Activated T-cell treated with anti-CD3 and anti-CD28 coated beads for 4 hours (primary cell): ENCODE results near the gene SRSF12.
"Not testable (repeated sequence)": the region's sequence is repeated elsewhere in the genome, so short reads cannot be mapped to it uniquely, and the experiment has no call there.

Experiments
- DNase-seq: peaks from one replicate; pipeline ENCODE4 v3.0.0-alpha.2; 2020

Gene SRSF12

DNA sequence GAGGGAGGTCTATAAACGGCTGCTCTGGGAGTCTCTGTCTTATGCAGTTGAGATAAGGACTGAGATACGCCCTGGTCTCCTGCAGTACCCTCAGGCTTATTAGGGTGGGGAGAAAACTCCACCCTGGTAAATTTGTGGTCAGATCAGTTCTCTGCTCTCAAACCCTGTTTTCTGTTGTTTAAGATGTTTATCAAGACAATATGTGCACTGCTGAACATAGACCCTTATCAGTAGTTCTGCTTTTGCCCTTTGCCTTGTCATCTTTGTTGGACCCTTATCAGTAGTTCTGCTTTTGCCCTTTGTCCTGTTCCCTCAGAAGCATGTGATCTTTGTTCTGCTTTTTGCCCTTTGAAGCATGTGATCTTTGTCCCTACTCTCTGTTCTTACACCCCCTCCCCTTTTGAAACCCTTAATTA lies 10.4 kb upstream of the SRSF12 start:
- not testable (repeated sequence) for DNase-seq

DNA sequence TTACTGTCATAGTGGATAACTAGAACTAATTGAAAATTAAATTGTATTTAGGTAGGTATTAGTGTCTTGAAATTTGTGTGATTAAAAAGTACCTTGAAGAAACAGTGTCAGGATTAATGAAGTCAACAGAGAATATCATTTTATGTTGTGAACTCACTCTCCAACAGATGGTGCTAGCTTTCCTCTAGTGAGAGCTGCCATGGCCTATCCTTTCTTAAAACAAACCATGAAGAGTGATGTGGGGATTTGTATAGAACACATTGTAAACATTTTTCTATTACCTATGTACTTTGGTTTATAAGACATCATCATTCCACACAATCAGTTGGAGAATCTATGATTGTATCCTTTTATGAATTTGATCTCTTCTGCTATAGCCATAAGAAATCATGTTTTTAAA lies 4.8 kb upstream of the SRSF12 start:
- DNase-seq: no peak

DNA sequence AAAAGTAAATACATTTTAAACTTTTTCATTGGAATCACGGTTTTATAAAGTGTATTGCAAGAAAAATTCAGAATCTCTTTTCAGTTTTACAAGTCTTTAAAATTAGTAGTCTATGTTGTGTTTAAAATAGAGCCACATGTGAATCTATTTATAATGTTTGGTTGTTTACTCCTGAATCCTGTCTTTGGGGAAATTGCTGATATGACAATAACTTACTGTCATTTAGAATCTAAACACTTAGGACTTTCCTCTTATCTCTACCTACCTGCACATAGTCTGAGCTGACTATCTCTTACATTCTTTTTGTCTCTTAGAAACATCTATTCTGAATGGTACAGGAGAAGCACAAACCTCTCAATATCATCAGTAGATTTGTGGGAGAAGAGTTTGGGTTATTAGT lies 4.1 kb upstream of the SRSF12 start:
- DNase-seq: no peak

DNA sequence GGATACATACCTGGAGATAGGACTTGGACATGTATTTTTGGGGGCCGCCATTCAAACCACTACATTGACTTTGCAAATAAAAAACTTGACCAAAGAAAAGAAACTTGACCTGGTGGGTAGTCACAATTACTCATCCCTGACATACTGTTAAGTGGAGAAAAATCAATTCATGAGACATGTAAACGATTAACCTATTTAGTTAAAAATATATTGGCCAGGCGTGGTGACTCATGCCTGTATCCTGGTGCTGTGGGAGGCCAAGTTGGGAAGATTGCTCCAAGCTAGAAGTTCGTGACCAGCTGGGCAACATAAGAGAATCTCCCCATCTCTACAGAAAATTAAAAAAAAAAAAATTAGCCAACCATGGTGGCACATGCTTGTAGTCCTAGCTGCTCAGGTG lies 2.5 kb upstream of the SRSF12 start:
- no peak for DNase-seq

DNA sequence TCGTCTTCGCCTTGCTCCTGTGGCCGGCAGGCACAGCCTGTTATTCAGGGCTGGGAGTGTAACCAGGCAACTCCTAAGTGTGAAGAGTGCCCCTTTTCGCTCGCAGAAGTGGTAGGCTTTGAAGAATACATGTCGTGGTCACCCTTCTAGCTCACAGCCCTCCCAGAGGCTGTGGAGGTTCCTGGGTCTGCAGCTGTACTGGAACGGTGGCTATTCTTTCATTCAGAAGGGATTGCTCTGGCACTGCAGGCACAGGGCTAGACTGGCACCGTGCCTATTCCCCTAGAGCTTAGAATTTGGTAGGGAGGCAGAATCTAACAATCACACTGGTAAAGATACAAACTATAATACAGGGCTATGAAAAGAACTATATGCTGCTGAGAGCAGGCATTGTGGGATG lies 1.1 kb upstream of the SRSF12 start:
- no peak for DNase-seq

DNA sequence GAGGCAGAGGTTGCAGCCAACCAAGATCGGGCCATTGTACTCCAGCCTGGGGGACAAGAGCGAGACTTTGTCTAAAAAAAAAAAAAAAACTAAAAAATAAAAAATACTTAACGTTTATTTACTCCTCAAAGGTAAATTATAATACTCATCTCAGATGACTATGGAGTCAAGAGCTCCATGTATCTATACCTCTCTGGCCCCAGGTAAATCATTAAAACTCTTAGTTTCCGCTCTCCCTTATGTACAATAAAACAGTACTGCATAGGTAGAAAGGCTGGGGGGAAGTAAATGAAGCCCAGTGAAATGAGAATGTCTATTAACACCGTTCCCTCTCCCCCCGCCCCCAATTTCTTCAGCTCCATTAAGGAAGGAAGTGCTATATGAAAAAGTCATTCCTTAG lies 1.2 kb downstream of the SRSF12 start:
- DNase-seq: no peak

DNA sequence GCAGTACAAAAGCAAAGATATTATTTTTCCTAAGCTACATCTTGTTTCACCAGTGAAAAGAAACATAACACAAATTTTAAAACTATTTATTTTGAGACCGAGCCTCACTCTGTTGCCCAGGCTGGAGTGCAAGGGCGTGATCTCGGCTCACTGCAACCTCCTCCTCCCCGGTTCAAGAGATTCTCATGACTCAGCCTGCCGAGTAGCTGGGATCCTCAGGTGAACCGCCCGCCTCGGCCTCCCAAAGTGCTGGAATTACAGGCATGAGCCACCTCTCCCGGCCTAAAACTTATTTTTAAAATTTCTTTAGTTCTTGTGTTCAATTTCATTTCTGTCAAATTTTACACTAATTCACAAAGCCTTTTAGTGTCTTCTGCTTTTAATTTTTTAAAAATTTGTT lies 5.9 kb downstream of the SRSF12 start:
- no peak for DNase-seq

DNA sequence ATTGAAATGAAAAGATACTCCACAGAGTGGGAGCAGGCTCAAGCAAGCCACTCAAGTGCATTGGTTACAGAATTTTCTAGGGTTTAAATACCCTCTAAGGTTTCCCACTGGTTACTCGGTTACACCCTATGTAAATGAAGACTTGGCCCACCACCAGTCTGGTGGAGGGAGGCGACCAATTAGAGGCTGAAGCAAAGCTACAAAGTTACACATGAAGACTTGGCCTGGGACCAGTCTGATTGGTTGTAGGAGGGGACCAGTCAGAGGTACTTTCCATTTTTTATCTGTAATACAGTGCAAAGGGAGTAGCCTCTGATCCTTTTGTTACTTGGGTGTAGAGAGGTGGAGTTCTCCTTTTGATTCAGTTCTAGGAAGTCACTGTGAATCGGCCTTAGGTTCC lies 7.6 kb downstream of the SRSF12 start:
- DNase-seq: no peak

DNA sequence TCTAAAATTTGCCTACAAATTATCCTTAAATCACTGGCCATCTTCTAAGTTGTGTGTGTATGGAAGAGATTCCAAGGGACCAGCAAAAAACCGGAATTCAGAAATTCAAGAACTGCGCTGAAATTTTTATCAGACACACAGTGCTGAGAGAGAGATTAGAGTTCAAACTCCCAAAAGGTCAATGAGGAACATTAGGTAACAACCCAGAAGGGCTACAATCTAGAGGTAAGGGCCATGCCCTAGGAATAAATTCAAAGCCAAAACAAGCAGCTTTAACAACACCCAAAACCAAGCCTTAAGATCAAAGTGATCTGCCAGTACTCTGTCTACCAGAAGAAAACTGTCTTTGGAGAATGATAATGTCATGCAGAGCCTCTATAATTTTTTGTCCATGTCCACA lies 17.8 kb downstream of the SRSF12 start:
- no peak for DNase-seq

DNA sequence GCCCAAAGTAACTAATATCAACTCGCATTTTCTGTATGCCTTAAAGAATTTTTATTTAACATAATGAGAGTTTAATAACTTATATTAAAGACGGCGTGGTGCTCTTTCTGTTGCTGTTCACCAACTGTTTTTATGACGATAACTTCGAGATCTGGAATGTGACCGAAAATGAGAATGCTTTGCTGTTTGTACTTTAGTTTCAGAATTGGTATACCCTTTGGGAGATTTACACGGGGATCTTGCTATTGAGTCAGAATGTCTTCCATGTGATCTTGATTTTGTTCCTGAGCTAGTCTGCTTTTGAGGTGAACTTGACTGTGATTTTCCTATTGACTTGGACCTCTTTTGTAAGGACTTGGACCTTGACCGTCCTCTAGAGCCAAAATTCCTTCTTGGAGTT lies 19.4 kb downstream of the SRSF12 start:
- DNase-seq: no peak

DNA sequence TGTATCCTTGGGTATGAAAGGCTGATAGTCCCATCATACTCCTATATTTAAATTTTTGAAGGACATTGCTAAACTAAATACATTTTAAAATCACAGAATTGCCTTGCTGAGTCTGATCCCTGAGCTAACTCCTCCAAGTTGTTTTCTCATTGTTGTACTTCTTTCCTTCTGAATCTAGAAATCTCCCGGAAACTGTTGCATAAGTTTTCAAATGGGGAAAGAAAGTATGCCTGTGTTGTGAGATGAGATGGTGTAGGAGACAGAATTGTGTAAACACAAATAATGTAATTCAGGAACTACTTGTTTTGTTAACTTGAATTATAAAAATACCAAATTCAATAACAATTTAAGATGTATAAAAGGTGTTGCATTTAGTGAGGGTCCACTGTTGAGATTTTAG lies 30.0 kb downstream of the SRSF12 start:
- no peak for DNase-seq

DNA sequence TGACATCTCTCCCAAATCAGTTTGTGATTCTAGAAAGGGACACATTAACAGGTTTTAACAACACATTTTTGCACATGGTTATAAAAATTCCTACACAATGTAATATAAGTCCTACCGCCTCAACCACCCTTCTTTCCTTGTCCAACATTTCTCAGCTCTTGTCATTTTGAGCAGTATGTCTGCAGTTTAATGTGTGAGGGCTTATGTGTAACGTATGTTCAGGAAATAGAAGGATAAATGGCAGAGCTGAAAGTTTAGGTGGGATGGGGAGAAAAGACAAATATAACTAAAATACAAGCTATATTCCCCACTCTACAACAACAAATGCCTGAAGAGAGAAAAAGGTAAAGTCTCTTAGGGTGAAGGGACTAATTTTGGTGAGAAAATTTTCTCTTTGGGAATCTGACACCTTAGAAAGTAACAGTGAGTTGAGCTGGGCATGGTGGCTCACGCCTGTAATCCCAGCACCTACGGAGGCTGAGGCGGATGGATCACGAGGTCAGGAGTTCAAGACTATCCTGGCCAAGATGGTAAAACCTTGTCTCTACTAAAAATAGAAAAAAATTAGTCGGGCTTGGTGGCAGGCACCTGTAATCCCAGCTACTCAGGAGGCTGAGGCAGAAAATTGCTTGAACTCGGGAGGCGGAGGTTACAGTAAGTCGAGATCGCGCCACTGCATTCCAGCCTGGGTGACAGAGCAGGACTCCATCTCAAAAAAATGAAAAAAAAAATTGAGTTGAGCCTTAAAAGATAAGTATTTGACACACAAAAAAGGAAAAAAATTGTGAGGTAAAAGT lies 32.3 kb downstream of the SRSF12 start:
- no peak for DNase-seq

DNA sequence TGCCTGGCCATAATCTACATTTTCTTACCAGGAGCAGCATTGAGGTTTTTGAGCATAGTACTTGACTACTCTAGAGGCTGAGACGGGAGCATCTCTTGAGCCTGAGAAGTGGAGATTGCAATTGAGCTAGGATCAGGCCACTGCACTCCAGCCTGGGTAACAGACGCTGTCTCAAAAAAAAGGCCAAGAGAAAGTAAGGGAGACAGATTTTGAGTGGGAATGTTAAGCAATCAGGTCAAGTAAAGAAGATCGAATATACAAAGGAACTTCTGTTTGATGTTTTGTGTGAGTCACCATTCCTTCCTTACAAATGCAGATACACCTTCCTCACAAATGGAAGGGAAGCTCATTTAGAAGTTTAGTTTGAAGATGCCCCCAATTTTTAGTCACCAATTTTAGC lies 32.9 kb downstream of the SRSF12 start:
- no peak for DNase-seq

DNA sequence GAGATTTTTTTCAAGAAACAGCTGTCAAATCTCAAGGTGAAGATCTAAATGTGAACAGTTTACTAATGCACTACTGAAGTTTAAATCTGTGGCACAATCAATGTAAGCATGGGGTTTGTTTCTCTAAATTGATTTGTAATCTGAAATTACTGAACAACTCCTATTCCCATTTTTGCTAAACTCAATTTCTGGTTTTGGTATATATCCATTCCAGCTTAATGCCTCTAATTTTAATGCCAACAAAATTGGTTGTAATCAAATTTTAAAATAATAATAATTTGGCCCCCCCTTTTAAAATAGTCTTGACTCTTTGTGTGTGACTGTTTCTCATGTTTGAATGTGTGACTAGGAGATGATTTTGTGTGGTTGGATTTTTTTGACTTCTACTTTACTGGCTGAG lies 33.3 kb downstream of the SRSF12 start:
- DNase-seq: no peak

DNA sequence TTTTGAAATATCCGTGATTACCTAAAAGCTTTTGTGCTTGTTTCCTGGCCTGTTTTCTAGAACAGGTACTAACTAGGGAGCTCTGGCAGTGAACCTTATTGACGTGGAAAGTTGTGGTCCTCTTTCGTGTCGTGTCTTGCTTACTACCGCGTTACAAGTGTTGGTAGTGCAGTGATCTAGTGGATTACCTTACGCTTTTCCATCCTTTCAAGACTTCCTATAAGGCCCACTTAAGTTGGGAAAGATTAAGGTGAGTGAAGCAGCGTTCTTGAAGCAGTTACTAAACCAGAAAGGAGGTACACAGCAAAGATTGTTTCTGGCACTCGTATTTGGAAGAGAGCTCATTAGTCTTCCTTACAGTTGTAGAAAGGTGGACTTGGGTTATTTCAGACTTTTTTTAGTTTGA lies 35.4 kb downstream of the SRSF12 start:
- no peak for DNase-seq

DNA sequence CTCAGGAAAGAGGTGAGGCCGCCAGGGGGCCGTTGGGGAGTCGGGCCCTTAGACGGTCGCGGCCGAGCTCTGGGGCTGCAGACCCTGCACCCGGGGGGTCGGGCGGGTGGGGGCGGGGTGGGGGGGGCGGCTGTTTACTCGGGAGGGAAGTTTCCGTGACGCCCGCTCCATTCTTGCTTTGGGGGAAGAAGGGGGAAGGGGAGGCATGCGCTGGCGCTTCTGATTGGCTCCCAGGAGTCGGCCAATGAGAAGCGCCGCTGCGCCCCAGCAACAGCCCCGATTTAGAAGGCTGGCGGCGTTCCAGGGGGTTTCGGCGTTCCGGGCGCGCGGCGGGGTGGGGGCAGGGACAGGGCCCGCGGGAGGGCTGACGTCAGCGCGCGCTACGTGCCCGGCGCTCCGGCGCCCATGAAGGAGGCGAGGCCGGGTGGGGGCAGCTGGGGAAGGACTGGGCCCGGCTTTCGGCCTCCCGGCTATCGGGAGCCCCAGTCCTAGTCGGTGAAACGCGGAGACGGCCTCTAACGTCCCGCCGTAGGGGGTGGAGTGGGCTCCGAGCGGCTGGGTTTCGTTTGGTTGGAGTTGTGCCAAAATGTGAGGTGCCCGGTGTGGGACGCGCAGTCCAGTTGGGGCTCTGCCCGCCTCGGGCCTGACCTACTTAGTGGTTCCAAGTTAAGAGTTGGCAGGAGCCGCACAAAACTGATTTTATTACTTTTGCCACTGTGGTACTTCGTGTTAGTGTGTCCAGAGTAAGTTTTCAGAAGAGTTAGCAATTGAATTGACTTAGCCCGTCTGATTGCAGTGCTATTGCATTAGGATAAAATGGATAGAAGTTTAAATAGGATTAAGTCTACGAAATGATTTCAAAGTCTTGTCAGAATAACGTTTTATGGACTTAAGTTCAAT lies 36.2 kb downstream of the SRSF12 start:
- DNase-seq: peak; percentile 98

DNA sequence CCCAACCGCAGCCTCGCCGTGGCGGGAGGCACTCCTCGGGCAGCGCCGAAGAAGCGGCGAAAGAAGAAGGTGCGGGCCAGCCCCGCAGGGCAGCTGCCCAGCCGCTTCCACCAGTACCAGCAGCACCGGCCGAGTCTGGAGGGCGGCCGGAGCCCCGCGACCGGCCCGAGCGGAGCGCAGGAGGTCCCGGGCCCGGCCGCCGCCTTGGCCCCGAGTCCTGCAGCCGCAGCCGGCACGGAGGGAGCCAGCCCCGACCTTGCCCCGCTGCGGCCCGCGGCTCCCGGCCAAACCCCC lies 36.8 kb downstream of the SRSF12 start:
- DNase-seq: no peak

DNA sequence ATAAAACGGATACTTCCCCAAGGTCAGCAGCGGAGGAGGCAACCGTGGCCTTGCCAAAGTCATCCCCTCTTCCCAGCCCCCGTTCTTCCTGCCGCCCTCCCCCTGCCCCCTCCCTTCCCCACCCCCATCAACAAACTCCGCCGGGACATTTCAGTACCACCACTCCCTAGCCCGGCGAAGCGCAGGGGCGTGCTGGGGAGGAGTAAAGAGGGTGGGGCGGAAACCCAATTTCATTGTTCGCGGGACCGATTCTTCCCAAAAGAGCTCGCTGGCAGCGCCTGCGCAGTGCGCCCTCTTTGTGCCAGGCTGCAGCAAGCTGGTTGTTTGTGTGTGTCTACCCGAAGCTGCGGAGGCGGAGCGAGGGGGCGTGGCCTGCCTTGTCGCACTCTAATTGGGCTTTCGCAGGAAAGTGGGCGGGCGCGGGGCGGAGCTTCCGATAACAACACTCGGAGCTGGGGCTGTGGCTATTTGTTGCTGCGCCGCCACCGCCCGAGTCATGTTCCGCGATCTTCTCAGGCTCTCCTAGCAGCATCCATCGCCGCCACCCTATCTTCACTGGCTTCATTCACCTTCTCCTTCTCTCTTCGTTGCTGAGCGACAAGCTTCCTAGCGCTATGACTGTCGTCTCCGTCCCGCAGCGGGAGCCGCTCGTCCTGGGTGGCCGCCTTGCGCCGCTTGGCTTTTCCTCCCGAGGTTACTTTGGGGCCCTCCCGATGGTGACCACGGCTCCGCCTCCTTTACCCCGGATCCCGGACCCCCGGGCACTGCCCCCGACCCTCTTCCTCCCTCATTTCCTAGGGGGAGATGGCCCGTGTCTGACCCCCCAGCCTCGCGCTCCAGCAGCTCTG lies 37.4 kb downstream of the SRSF12 start, which contains the start of gene PNRC1:
Gene PNRC1 (plus strand): TSS at position 471 of the 848 bp plus-strand sequence. CDS start 144 bp downstream, at position 615.
- DNase-seq: peak; percentile 100

DNA sequence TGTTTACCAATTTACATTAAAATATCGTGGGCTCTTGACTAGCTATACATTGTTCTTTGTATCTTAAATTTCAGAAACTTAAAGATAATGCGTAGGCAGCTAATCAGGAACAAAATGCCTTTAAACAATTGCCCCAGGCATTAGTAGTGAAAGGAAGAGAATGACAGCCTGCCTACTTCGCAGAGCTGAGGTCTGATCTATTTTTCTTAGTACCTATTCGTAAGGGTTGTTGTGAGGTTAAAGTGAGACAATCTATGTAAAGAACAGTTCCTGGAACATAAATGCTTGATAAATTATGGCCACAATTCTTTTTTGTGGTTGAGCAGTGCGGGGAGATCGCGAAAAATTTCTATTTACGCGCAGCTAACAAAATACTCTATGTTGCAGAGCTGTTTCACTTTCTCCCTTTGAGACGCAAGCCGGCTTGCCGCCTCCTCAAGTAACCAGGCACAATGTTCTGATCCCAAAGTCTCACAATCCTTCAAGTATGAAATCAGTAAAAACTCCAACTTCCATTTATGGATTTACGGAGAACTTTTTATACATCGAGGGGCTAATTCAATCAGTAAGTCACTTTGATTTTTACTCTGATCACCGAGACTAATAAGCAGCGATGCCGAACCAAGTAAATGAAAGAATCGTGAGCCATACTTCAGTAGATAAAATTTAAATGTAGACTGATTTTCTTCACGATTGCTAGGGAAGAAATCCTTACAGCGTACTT lies 38.2 kb downstream of the SRSF12 start:
- peak; percentile 26 for DNase-seq

DNA sequence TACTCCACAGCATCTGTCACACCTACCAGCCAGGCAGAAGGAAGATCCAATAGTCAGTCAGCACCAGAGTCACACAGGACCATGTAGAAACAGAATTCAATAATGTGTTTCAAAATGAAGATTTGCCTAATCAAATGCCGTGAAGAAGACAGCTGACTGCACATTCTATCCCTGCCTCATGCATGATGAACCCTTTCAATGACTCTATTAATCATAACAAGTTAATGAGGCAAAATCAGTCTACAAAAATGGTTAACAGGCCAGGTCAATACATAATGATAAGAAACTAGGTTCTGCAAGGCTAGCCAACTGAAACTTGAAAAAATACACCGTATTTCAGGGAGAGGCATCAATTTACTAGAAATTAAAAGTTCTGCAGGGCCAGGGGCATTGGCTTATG lies 44.0 kb downstream of the SRSF12 start:
- no peak for DNase-seq

DNA sequence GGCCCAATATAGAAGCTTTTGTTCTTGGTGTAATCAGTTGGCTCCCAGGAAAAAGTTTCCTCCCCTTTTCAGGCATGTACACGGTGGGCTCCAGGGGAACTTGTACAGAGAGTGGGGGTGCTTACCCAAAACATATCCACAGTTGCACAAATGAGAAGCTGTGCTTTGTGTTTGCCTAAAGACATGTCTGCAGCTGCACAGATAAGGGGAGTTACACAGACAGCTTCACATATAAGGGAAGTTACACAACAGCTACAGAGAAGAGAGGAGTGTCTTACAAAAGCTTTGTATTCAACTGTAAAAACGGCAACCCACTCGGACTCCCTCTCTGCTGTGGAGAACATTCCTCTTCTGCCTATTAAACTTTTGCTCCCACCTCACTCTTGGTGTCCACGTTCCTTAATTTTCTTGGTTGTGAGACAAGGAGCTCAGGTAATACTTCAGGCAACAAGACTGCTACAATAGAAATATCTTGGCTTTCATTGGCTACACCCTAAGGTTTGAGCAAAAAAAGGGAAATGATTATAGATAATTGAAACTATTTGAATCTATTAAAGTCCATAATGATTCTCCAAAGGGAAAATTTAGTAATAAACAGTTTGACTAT lies 44.8 kb downstream of the SRSF12 start:
- no peak for DNase-seq

DNA sequence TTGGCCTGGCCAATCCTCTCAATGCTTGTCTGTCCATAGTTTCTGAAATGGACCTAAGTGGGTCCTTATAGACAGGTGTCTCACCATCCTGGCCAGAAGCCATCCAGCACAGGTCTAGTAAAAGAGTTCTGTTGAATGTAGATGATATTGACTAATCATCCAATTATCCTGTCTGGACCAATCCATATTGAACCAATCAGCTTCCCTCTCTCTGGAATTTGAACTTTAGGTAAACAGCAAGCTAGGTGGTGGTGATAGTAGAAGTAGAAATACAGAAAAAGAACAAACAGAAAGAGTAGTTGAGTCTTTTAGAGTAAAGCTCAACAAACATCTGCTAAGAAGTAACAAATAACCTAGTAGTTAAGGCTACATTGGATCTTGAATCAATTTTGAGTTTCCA lies 46.8 kb downstream of the SRSF12 start:
- no peak for DNase-seq
